Gastrocnemius medialis (tissue), 4 donors: ENCODE data around the gene STPG4. TPM values are rescaled to one million over a fixed set of nuclear protein-coding genes. Genes with fewer than 3 reads are reported as not detected.
"Not testable (repeated sequence)": the region's sequence is repeated elsewhere in the genome, so short reads cannot be mapped to it uniquely, and the experiment has no call there.

Source experiments
- ATAC-seq, 2 donors: fragments of 150-250 bp; one replicate each; pipeline ENCODE4 v1.9.1; 2016
- DNase-seq, 2 donors: peaks; one replicate each; pipeline ENCODE4 v3.0.0-alpha.2; 2019
- H3K27ac ChIP-seq, 4 donors: fragments of 200-600 bp; sonication (generic); 1 replicate in 1 of 4; 2 replicates in 3 of 4; pipeline ENCODE4 v1.5.1; 2016 to 2018; ENCODE audit warnings: mild to moderate bottlenecking in 2 of 4, moderate library complexity in 1 of 4
- H3K27me3 ChIP-seq, 3 donors: fragments of 200-600 bp; sonication (generic) in 2 of 3; 1 replicate in 1 of 3; 2 replicates in 2 of 3; pipeline versions ENCODE4 v1.5.1 to v1.6.0; 2016 to 2019; ENCODE audit warnings: mild to moderate bottlenecking in 1 of 3, moderate library complexity in 1 of 3
- H3K36me3 ChIP-seq, 2 donors: fragments of 200-600 bp; sonication (generic) in 1 of 2; one replicate each; pipeline ENCODE4 v1.5.1; 2017 to 2018
- H3K4me1 ChIP-seq, 2 donors: fragments of 200-600 bp; sonication (generic) in 1 of 2; one replicate each; pipeline ENCODE4 v1.5.1; 2016 to 2017; ENCODE audit warnings: mild to moderate bottlenecking in 2 of 2
- H3K4me3 ChIP-seq, 4 donors: fragments of 200-600 bp; sonication (generic) in 3 of 4; 1 replicate in 1 of 4; 2 replicates in 3 of 4; pipeline ENCODE4 v1.5.1; 2016 to 2019; ENCODE audit warnings: mild to moderate bottlenecking in 2 of 4
- H3K9me3 ChIP-seq, 3 donors: fragments of 200-600 bp; sonication (generic) in 2 of 3; 1 replicate in 1 of 3; 2 replicates in 2 of 3; pipeline ENCODE4 v1.5.1; 2016 to 2019
- CTCF ChIP-seq, 5 experiments: fragments of 450-650 bp in 3 of 5; fragments of 200-600 bp in 2 of 5; sonication (generic) in 2 of 5; IDR thresholded peaks in 4 of 5; conservative IDR thresholded peaks in 1 of 5; 1 replicate in 4 of 5; 2 replicates in 1 of 5; pipeline ENCODE4 v1.5.1; 2016 to 2019; ENCODE audit warnings: antibody characterized with exemption in 5 of 5, mild to moderate bottlenecking in 3 of 5, moderate library complexity in 3 of 5
- POLR2A ChIP-seq, 2 donors: fragments of 450-650 bp; IDR thresholded peaks; one replicate each; pipeline ENCODE4 v1.6.1; 2017; ENCODE audit warnings: antibody characterized with exemption in 2 of 2, mild to moderate bottlenecking in 2 of 2, moderate library complexity in 2 of 2
- in situ Hi-C, 4 donors: fragments of 200-750 bp; cut with MboI; loops; one replicate each; pipeline versions ENCODE4 v1.15.0 to v1.8.0; 2017; ENCODE audit warnings: low sequenced_read_pairs in 4 of 4
- intact Hi-C: fragments of 100-400 bp; cut with DNase I; formaldehyde crosslinking; loops from one replicate; pipeline ENCODE4 v1.15.1; 2023; ENCODE audit warnings: low total_unique reads
- total RNA-seq, 4 donors: library from RNA; depleted of rRNA; stranded (reverse); fragments of >200 nt; gene quantifications; one replicate each; pipeline versions ENCODE4 v1.1.0 to v1.2.3, GENCODE V29; 2016

Gene STPG4
- total RNA-seq, 4 donors from 2014 or later = 0.33 TPM; not detected in 3

- H3K9me3 ChIP-seq = no peaks in the 10 kb centered on the region
- no peak for ATAC-seq
Observed at GRCh38 chr2:47112665-47113435, 42.3 kb downstream of the STPG4 start.

GRCh38 chr2:47109680-47110079 is 45.4 kb downstream of the STPG4 start:
- no peaks in the 10 kb centered on the region for H3K27me3 ChIP-seq
- H3K4me3 ChIP-seq = no peak overlapping the region
- no peak for TF ChIP-seq POLR2A (IDR thresholded peaks at IDR 0.05)
- no peak for TF ChIP-seq CTCF (IDR thresholded peaks at IDR 0.05 in 4 of 5, conservative IDR thresholded peaks at IDR 0.05 in 1 of 5)
- H3K9me3 ChIP-seq = no peaks in the 10 kb centered on the region
- ATAC-seq (no peak), DNase-seq (no peak)
- in situ Hi-C loops = no loop called here
- H3K36me3 ChIP-seq = no peaks in the 10 kb centered on the region
- intact Hi-C loops = no loop called here
- H3K4me1 ChIP-seq = no peaks in the 10 kb centered on the region
- H3K27ac ChIP-seq = no peak overlapping the region

More at GRCh38 chr2:47112665-47113435, 42.3 kb downstream of the STPG4 start:
- no peak for DNase-seq
- no peak overlapping the region for H3K27ac ChIP-seq
- H3K36me3 ChIP-seq = no peaks in the 10 kb centered on the region
- intact Hi-C loops (no loop called here), in situ Hi-C loops (no loop called here)
- H3K4me3 ChIP-seq = no peak overlapping the region
- TF ChIP-seq POLR2A (IDR thresholded peaks at IDR 0.05) (no peak), CTCF (IDR thresholded peaks at IDR 0.05 in 4 of 5, conservative IDR thresholded peaks at IDR 0.05 in 1 of 5) (no peak)
- H3K27me3 ChIP-seq = no peaks in the 10 kb centered on the region
- H3K4me1 ChIP-seq = no peaks in the 10 kb centered on the region

GRCh38 chr2:47109007-47109375 is 46.1 kb downstream of the STPG4 start:
- TF ChIP-seq POLR2A (IDR thresholded peaks at IDR 0.05) (no peak), CTCF (IDR thresholded peaks at IDR 0.05 in 4 of 5, conservative IDR thresholded peaks at IDR 0.05 in 1 of 5) (no peak)
- H3K36me3 ChIP-seq = no peaks in the 10 kb centered on the region
- H3K4me1 ChIP-seq = no peaks in the 10 kb centered on the region
- intact Hi-C loops (no loop called here), in situ Hi-C loops (no loop called here)
- ATAC-seq = no peak
- no peaks in the 10 kb centered on the region for H3K27me3 ChIP-seq
- no peaks in the 10 kb centered on the region for H3K9me3 ChIP-seq
- DNase-seq = no peak
- H3K27ac ChIP-seq = no peak overlapping the region
- H3K4me3 ChIP-seq = no peak overlapping the region

GRCh38 chr2:47108267-47109006 is 46.7 kb downstream of the STPG4 start:
- H3K4me3 ChIP-seq, in situ Hi-C loops, H3K27me3 ChIP-seq, H3K36me3 ChIP-seq, intact Hi-C loops, H3K4me1 ChIP-seq, H3K9me3 ChIP-seq, DNase-seq, ATAC-seq, H3K27ac ChIP-seq: not testable (repeated sequence)

- H3K9me3 ChIP-seq, intact Hi-C loops, DNase-seq, H3K4me3 ChIP-seq, H3K27ac ChIP-seq, in situ Hi-C loops, ATAC-seq, H3K36me3 ChIP-seq, H3K27me3 ChIP-seq, H3K4me1 ChIP-seq: not testable (repeated sequence)
Observed at GRCh38 chr2:47107201-47107600, 47.9 kb downstream of the STPG4 start.

- H3K4me3 ChIP-seq, ATAC-seq, DNase-seq, H3K27ac ChIP-seq, H3K27me3 ChIP-seq, intact Hi-C loops, H3K4me1 ChIP-seq, in situ Hi-C loops, H3K36me3 ChIP-seq, H3K9me3 ChIP-seq: not testable (repeated sequence)
Observed at GRCh38 chr2:47106231-47106630, 48.9 kb downstream of the STPG4 start.

- H3K4me3 ChIP-seq, DNase-seq, H3K36me3 ChIP-seq, ATAC-seq, in situ Hi-C loops, H3K27me3 ChIP-seq, intact Hi-C loops, H3K27ac ChIP-seq, H3K9me3 ChIP-seq, H3K4me1 ChIP-seq: not testable (repeated sequence)
Observed at GRCh38 chr2:47099712-47100111, 55.4 kb downstream of the STPG4 start.
